ENCODE data around the gene TP53BP1. TPM values are rescaled to one million over a fixed set of nuclear protein-coding genes. Genes with fewer than 3 reads are reported as not detected.

TP53BP1 gene
- total RNA-seq, 4 donors from 2014 or later, result 11.9 to 27.6 (median 20.6) TPM

GRCh38 chr15:43483297-43484128, 9.4 kb downstream of the TP53BP1 start:
- Histone ChIP-seq H3K27ac (no peak overlapping the region), H3K9me3 (no peaks in the 10 kb centered on the region), H3K27me3 (no peaks in the 10 kb centered on the region), H3K4me3 (no peak overlapping the region), H3K4me1 (no peaks in the 10 kb centered on the region), H3K36me3 (peaks cover 5 to 74% (median 26%) of the 10 kb centered on the region in 3 donors)
- TF ChIP-seq POLR2A (IDR thresholded peaks at IDR 0.05) (no peak), CTCF (IDR thresholded peaks at IDR 0.05) (peak in 3 of 6 experiments; percentile 16 to 28 (median 22))
- no peak for DNase-seq
- intact Hi-C loops (cut with DNase I), result no loop called here
- 67 to 68% methylated on average over 4 of the region's 4 CpGs for WGBS, 2 donors

GRCh38 chr15:43473885-43474284, 19.1 kb downstream of the TP53BP1 start:
- TF ChIP-seq POLR2A (IDR thresholded peaks at IDR 0.05) (no peak), CTCF (IDR thresholded peaks at IDR 0.05) (no peak)
- no peak overlapping the region for H3K4me3 ChIP-seq
- intact Hi-C loops (cut with DNase I), result no loop called here
- no peaks in the 10 kb centered on the region for H3K4me1 ChIP-seq
- H3K27ac ChIP-seq, result no peak overlapping the region
- no peaks in the 10 kb centered on the region for H3K27me3 ChIP-seq
- H3K9me3 ChIP-seq, result no peaks in the 10 kb centered on the region
- 99% methylated on average over 14 of the region's 25 CpGs; no CpG with 5 or more reads in 1 of the 2 donors for WGBS, 2 donors
- peaks cover 13 to 94% (median 42%) of the 10 kb centered on the region in 3 donors for H3K36me3 ChIP-seq
- DNase-seq, result no peak

- no peak for DNase-seq
- TF ChIP-seq CTCF (IDR thresholded peaks at IDR 0.05) (no peak), POLR2A (IDR thresholded peaks at IDR 0.05) (no peak)
- no peaks in the 10 kb centered on the region for H3K27me3 ChIP-seq
- no peaks in the 10 kb centered on the region for H3K9me3 ChIP-seq
- intact Hi-C loops (cut with DNase I), result no loop called here
- H3K27ac ChIP-seq, result no peak overlapping the region
- H3K4me3 ChIP-seq, result no peak overlapping the region
- peaks cover 7 to 94% (median 37%) of the 10 kb centered on the region in 3 donors for H3K36me3 ChIP-seq
- H3K4me1 ChIP-seq, result no peaks in the 10 kb centered on the region
Observed at GRCh38 chr15:43471975-43472374, 21.0 kb downstream of the TP53BP1 start.

- 74 to 81% methylated on average over 3 of the region's 3 CpGs for WGBS, 2 donors
- Histone ChIP-seq H3K4me1 (no peaks in the 10 kb centered on the region), H3K27me3 (no peaks in the 10 kb centered on the region), H3K36me3 (peaks cover 0 to 91% (median 32%) of the 10 kb centered on the region in 3 donors), H3K9me3 (no peaks in the 10 kb centered on the region), H3K27ac (no peak overlapping the region), H3K4me3 (no peak overlapping the region)
- no peak for TF ChIP-seq POLR2A (IDR thresholded peaks at IDR 0.05)
- no peak for TF ChIP-seq CTCF (IDR thresholded peaks at IDR 0.05)
- intact Hi-C loops (cut with DNase I), result no loop called here
- no peak for DNase-seq
Observed at GRCh38 chr15:43469867-43470266, 23.1 kb downstream of the TP53BP1 start.

GRCh38 chr15:43465100-43465499, 27.9 kb downstream of the TP53BP1 start:
- Histone ChIP-seq H3K27ac (no peak overlapping the region), H3K9me3 (no peaks in the 10 kb centered on the region), H3K4me3 (no peak overlapping the region), H3K4me1 (no peaks in the 10 kb centered on the region), H3K36me3 (peaks cover 0 to 94% (median 12%) of the 10 kb centered on the region in 3 donors), H3K27me3 (no peaks in the 10 kb centered on the region)
- WGBS, 2 donors, result 48 to 100% methylated on average over 2 of the region's 2 CpGs
- DNase-seq, result no peak
- no peak for TF ChIP-seq POLR2A (IDR thresholded peaks at IDR 0.05)
- TF ChIP-seq CTCF (IDR thresholded peaks at IDR 0.05), result no peak
- intact Hi-C loops (cut with DNase I), result no loop called here

Measured in esophagus squamous epithelium (tissue), 5 donors.